Measurements from ENCODE around the gene GXYLT2. TPM values are rescaled to one million over a fixed set of nuclear protein-coding genes. Genes with fewer than 3 reads are reported as not detected.

GXYLT2 gene
- total RNA-seq, 1 donor from 2014 or later, result 4.7 TPM

DNA sequence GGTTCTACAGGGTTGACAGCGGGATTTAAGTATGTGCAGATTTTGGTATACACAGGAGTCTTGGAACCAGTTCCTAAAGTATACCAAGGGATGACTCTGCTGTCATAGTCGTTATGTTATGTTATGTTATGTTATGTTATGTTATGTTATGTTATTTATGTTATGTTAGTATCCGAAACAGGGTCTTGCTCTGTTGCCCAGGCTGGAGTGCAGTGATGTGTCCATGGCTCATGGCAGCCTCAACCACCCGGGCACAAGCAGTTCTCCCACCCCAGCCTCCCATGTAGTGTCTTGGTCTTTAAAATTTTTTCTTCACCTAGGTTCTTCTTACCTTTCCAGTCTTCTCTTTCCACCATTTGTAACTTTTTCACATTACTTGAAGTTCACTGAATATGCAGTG, 130.5 kb downstream of the GXYLT2 start:
- DNase-seq, result no peak

DNA sequence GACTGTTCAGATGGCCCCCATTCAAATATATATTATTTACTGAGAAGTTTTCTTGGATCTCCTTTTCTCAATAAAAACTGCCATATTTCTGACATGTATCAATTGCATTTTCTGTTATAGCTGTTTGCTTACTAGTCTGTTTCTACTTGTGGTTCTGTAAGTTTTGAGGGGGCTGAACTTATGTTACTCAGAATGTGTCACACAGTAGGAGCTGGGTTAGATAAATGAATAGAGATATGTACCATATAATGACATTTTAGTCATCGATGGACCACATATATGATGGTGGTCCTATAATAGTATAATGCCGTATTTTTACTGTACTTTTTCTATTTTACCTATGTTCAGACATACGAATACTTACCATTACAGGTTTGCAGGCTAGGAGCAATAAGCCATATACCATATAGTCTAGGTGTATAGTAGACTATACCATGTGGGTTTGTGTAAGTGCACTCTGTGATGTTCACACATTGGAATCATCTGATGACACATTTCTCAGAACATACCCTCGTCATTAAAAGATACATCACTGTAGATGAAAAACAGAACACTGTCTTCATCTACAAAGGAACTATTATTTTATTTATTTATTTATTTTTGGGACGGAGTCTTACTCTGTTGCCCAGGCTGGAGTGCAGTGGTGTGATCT, 131.1 kb downstream of the GXYLT2 start:
- DNase-seq, result no peak

DNA sequence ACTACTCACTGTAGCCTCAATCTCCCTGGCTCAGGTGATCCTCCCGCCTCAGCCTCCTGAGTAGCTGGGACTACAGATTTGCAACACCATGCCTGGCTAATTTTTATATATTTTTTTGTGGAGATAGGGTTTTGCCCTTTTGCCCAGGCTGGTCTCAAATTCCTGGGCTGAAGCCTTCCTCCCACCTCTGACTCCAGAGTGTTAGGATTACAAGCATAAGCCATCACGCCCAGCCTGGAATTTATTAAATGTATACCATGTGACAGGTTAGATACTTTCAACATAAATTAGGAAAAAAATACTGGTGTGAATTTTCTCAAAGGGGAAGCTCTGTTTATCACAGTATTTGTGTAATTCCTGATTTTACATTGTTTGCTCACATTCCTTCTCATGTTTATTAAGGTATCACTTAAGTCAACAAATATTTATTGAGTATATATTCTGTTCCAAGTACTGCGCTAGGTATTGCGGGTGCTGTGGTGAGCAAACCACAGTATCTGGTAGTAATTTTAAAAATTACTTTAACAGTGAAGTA, 133.5 kb downstream of the GXYLT2 start:
- DNase-seq, result no peak

DNA sequence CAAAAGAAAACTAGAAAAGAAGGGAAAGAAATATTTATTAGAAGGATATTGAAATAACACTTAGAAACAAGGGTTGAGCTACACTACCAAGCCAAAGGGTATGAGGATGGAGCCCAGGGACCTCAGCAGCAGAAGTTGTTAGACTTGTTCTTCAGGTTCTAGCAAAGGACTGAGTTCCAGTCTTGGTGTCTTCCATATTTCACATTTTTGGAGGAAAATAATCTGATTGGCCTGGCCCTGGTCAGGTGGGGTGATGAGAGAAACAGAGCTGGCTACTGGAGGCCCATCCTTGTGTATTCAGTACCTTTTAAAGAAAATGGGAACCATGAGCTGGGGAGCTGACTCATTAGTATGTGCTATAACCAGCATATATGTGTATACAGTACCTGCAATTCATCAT, 137.0 kb downstream of the GXYLT2 start:
- no peak for DNase-seq

DNA sequence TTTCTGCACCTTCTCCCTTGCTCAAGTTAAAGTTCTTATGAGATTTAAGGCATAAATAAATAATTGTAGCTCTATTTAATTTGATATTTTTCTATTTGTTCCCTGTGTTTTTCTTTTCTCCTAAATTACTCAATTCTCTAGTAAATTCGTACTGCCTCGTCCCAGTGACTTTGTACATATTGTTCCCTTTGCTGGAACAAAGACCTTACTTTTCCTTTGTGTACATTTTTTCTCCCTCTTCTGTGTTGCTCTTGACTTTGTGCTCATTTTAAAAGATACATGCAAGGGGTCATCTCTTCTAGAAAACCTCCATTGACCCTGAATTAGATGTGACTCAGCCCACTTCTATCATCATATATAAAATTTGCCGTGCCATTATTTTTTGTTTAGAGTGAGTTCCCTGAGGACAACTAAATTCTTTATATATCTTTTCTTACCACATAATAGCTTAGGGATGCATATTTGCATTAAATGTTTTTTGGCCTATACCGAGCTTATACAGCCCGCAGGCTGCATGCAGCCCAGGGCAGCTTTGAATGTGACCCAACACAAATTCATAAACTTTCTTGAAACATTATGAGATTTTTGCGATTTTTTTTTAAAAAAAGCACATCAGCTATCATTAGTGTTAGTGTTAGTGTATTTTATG, 138.4 kb downstream of the GXYLT2 start:
- DNase-seq, result no peak

Small RNA genes within 50 kb of the gene (small RNA-seq; reads per million reads assigned to genes)
- gene RF00017, result not detected

Other genes with a start within 250 kb of the GXYLT2 start
- gene SHQ1, start 39.6 kb upstream of the GXYLT2 start, total RNA-seq, result 24.8 TPM
- gene PPP4R2, start 108.8 kb downstream of the GXYLT2 start, total RNA-seq, result 139 TPM
- gene EBLN2, start 173.6 kb downstream of the GXYLT2 start, total RNA-seq, result 11.1 TPM

Measured in occipital lobe (tissue), 3 donors.